T-cell (primary cell): Measurements from ENCODE around the gene UVRAG. TPM values are rescaled to one million over a fixed set of nuclear protein-coding genes. Genes with fewer than 3 reads are reported as not detected.
"Not testable (repeated sequence)": the region's sequence is repeated elsewhere in the genome, so short reads cannot be mapped to it uniquely, and the experiment has no call there.

Experiments used
- ATAC-seq, 4 experiments: fragments of 200-7000 bp in 3 of 4; fragments of 150-1000 bp in 1 of 4; cut with Tn5 transposase; replicated peaks in 1 of 4; 1 replicate in 3 of 4; 2 replicates in 1 of 4; pipeline ENCODE4 v1.10.0; 2021; ENCODE audit warnings: moderate library complexity in 3 of 4, mild to moderate bottlenecking in 2 of 4, moderate number of reproducible peaks in 1 of 4
- CTCF ChIA-PET, 2 donors: fragments of 300-600 bp; sonication (Branson Sonifier 250); formaldehyde crosslinking; loops; one replicate each; lab custom pipeline; 2022; ENCODE audit warnings: antibody characterized with exemption in 2 of 2; lab: Charles Lee
- POLR2A ChIA-PET, 2 donors: fragments of 300-600 bp; sonication (Branson Sonifier 250); formaldehyde crosslinking; loops; one replicate each; lab custom pipeline; 2022; ENCODE audit warnings: antibody characterized with exemption in 2 of 2; lab: Charles Lee
- DNase-seq, 35 experiments: peaks; one replicate each; pipeline versions ENCODE4 v3.0.0 to v3.0.0-alpha.2; 2013 to 2023
- H3K27ac ChIP-seq: one replicate; pipeline ENCODE4 v1.5.1; 2013; ENCODE audit warnings: low read length
- H3K27me3 ChIP-seq, 2 experiments: replicated peaks in 1 of 2; 1 replicate in 1 of 2; 2 replicates in 1 of 2; pipeline versions ENCODE4 v1.6.1 to v1.7.0; 2013; ENCODE audit warnings: low read length in 1 of 2, mixed read lengths in 1 of 2; ENCODE audit not compliant: control insufficient read depth in 2 of 2, insufficient read depth in 2 of 2; ENCODE audit errors: extremely low read depth in 1 of 2
- H3K36me3 ChIP-seq, 2 donors: 1 replicate in 1 of 2; 2 replicates in 1 of 2; pipeline versions ENCODE4 v1.6.1 to v1.7.0; 2013; ENCODE audit warnings: low read length in 1 of 2; ENCODE audit not compliant: control insufficient read depth in 2 of 2, insufficient read depth in 1 of 2; ENCODE audit errors: extremely low read depth in 1 of 2
- H3K4me1 ChIP-seq, 2 experiments: 1 replicate in 1 of 2; 2 replicates in 1 of 2; pipeline versions ENCODE4 v1.6.1 to v1.7.0; 2013; ENCODE audit warnings: low read length in 2 of 2, mixed read lengths in 1 of 2; ENCODE audit not compliant: insufficient read depth in 2 of 2, control insufficient read depth in 1 of 2; ENCODE audit errors: extremely low read depth in 1 of 2
- H3K4me3 ChIP-seq, 2 donors: 1 replicate in 1 of 2; 2 replicates in 1 of 2; pipeline versions ENCODE4 v1.5.1 to v1.7.0; 2013; ENCODE audit warnings: mild to moderate bottlenecking in 2 of 2, low read length in 1 of 2, moderate library complexity in 1 of 2; ENCODE audit not compliant: control insufficient read depth in 1 of 2; ENCODE audit errors: extremely low read depth in 1 of 2
- H3K9me3 ChIP-seq: 2 replicates; pipeline ENCODE4 v1.7.0; 2013
- H3K27ac Mint-ChIP-seq, 2 donors: one replicate each; pipeline ENCODE4 v1.8.0; 2020 to 2021; ENCODE audit warnings: mild to moderate bottlenecking in 2 of 2, mixed read lengths in 2 of 2
- H3K27me3 Mint-ChIP-seq, 2 donors: one replicate each; pipeline ENCODE4 v1.8.0; 2021 to 2022; ENCODE audit warnings: mixed read lengths in 2 of 2
- H3K36me3 Mint-ChIP-seq: one replicate; pipeline ENCODE4 v1.8.0; 2021; ENCODE audit warnings: mixed read lengths
- H3K4me1 Mint-ChIP-seq, 3 donors: one replicate each; pipeline ENCODE4 v1.8.0; 2020 to 2022; ENCODE audit warnings: mixed read lengths in 3 of 3, mild to moderate bottlenecking in 1 of 3
- H3K4me3 Mint-ChIP-seq, 3 donors: one replicate each; pipeline ENCODE4 v1.8.0; 2020 to 2022; ENCODE audit warnings: mild to moderate bottlenecking in 3 of 3, mixed read lengths in 3 of 3, moderate library complexity in 3 of 3
- H3K9me3 Mint-ChIP-seq, 3 donors: one replicate each; pipeline ENCODE4 v1.8.0; 2020 to 2022; ENCODE audit warnings: mixed read lengths in 3 of 3
- WGBS: methylation state at CpG from one replicate; pipeline ENCODE4 v1.1.5; 2013; ENCODE audit warnings: missing lambda C conversion rate; ENCODE audit not compliant: insufficient coverage; 5-methylcytosine and 5-hydroxymethylcytosine counted together
- total RNA-seq, 35 experiments: library from RNA in 6 of 35; stranded (reverse) in 6 of 35; fragments of 120-200 nt in 1 of 35; gene quantifications; one replicate each; pipeline versions ENCODE4 v1.2.1 to v1.2.4 and lab custom pipeline; 2013 to 2026

Gene UVRAG
- total RNA-seq, 5 donors from 2014 or later (not counting 1 experiment from before 2014, with no cell fraction given): 22.4 to 32.8 (median 27.6) TPM

GRCh38 chr11:75879737-75880136 lies 64.7 kb downstream of the UVRAG start:
- H3K36me3 Mint-ChIP-seq: peaks cover 23% of the 10 kb centered on the region
- DNase-seq: no peak

GRCh38 chr11:75880343-75880742 lies 65.3 kb downstream of the UVRAG start:
- H3K9me3 Mint-ChIP-seq, H3K27me3 ChIP-seq, H3K9me3 ChIP-seq, H3K4me3 Mint-ChIP-seq, H3K27ac ChIP-seq, H3K4me1 ChIP-seq, ATAC-seq, DNase-seq, H3K27ac Mint-ChIP-seq, H3K4me3 ChIP-seq, H3K27me3 Mint-ChIP-seq: not testable (repeated sequence)
- Mint-ChIP-seq H3K36me3 (peaks cover 23% of the 10 kb centered on the region), H3K4me1 (peaks cover 5 to 11% (median 9%) of the 10 kb centered on the region in 3 donors)
- WGBS: 100% methylated on average over 1 of the region's 8 CpGs
- POLR2A ChIA-PET: interaction anchor here in 1 of 2 donors (0.6 kb wide), 1 partner anchor 92 kb away, joined by 8 read pairs; no protein-coding TSS in a partner anchor
- CTCF ChIA-PET: interaction anchor here (0.6 to 0.9 kb wide), 4 partner anchors 13 to 1994 kb away, joined by 4 to 6 read pairs (median 5); no protein-coding TSS in a partner anchor
- H3K36me3 ChIP-seq: peaks cover 15 to 16% of the 10 kb centered on the region in 2 donors

More at GRCh38 chr11:75879737-75880136, 64.7 kb downstream of the UVRAG start:
- no peaks in the 10 kb centered on the region for H3K27me3 ChIP-seq
- H3K9me3 ChIP-seq: no peaks in the 10 kb centered on the region
- ChIA-PET POLR2A (no interaction called here), CTCF (no interaction called here)
- peaks cover 15 to 16% of the 10 kb centered on the region in 2 donors for H3K36me3 ChIP-seq
- H3K27ac ChIP-seq: no peak overlapping the region
- Mint-ChIP-seq H3K27me3 (no peaks in the 10 kb centered on the region), H3K4me1 (peaks cover 9 to 12% (median 11%) of the 10 kb centered on the region in 3 donors), H3K27ac (no peak overlapping the region), H3K9me3 (no peaks in the 10 kb centered on the region), H3K4me3 (no peak overlapping the region)
- no peak overlapping the region for H3K4me3 ChIP-seq
- no peaks in the 10 kb centered on the region for H3K4me1 ChIP-seq
- ATAC-seq: no peak
- WGBS: 91% methylated on average over 6 of the region's 9 CpGs

GRCh38 chr11:75884321-75884720 lies 69.3 kb downstream of the UVRAG start:
- CTCF ChIA-PET: no interaction called here
- ATAC-seq: no peak
- H3K27ac ChIP-seq: no peak overlapping the region
- no peak for DNase-seq
- Mint-ChIP-seq H3K27ac (no peak overlapping the region), H3K9me3 (no peaks in the 10 kb centered on the region), H3K4me3 (no peak overlapping the region), H3K27me3 (no peaks in the 10 kb centered on the region), H3K4me1 (peaks cover 0 to 18% (median 9%) of the 10 kb centered on the region in 3 donors), H3K36me3 (peaks cover 27% of the 10 kb centered on the region)
- H3K27me3 ChIP-seq: no peaks in the 10 kb centered on the region
- H3K4me3 ChIP-seq: no peak overlapping the region
- H3K9me3 ChIP-seq: no peaks in the 10 kb centered on the region
- POLR2A ChIA-PET: no interaction called here
- H3K4me1 ChIP-seq: no peaks in the 10 kb centered on the region
- H3K36me3 ChIP-seq: peaks cover 15 to 18% of the 10 kb centered on the region in 2 donors

- no peak overlapping the region for H3K4me3 ChIP-seq
- Mint-ChIP-seq H3K4me1 (peaks cover 0 to 33% (median 6%) of the 10 kb centered on the region in 3 donors), H3K9me3 (no peaks in the 10 kb centered on the region), H3K4me3 (no peak overlapping the region), H3K27me3 (no peaks in the 10 kb centered on the region), H3K36me3 (peaks cover 42% of the 10 kb centered on the region), H3K27ac (no peak overlapping the region)
- H3K4me1 ChIP-seq: no peaks in the 10 kb centered on the region
- H3K27me3 ChIP-seq: no peaks in the 10 kb centered on the region
- WGBS: no CpG with 5 or more reads among the region's 3 CpGs
- no peak for ATAC-seq
- H3K27ac ChIP-seq: no peak overlapping the region
- POLR2A ChIA-PET: no interaction called here
- peaks cover 0 to 10% of the 10 kb centered on the region in 2 donors for H3K36me3 ChIP-seq
- DNase-seq: no peak
- H3K9me3 ChIP-seq: no peaks in the 10 kb centered on the region
- CTCF ChIA-PET: interaction anchor here in 1 of 2 donors (0.7 kb wide), 1 partner anchor 8 kb away, joined by 3 read pairs; no protein-coding TSS in a partner anchor
These were observed 73.4 kb downstream of the UVRAG start for GRCh38 chr11:75888416-75888815.

- Histone ChIP-seq H3K27me3 (no peaks in the 10 kb centered on the region), H3K4me1 (no peaks in the 10 kb centered on the region), H3K4me3 (no peak overlapping the region), H3K27ac (no peak overlapping the region), H3K36me3 (peaks cover 0 to 10% of the 10 kb centered on the region in 2 donors), H3K9me3 (no peaks in the 10 kb centered on the region)
- H3K4me3 Mint-ChIP-seq: no peak overlapping the region
- ChIA-PET CTCF (interaction anchor here (0.5 to 1.2 kb wide), 2 partner anchors 240 to 248 kb away, joined by 3 read pairs; no protein-coding TSS in a partner anchor), POLR2A (no interaction called here)
- no CpG with 5 or more reads among the region's 6 CpGs for WGBS
- no peaks in the 10 kb centered on the region for H3K9me3 Mint-ChIP-seq
- DNase-seq (no peak), ATAC-seq (no peak)
- peak overlapping the region in 1 of 2 donors; percentile 33 for H3K27ac Mint-ChIP-seq
- H3K4me1 Mint-ChIP-seq: peaks cover 0 to 25% (median 0%) of the 10 kb centered on the region in 3 donors
- no peaks in the 10 kb centered on the region for H3K27me3 Mint-ChIP-seq
- H3K36me3 Mint-ChIP-seq: peaks cover 32% of the 10 kb centered on the region
These were observed 77.1 kb downstream of the UVRAG start for GRCh38 chr11:75891947-75892739.

- Mint-ChIP-seq H3K27me3 (no peaks in the 10 kb centered on the region), H3K27ac (no peak overlapping the region), H3K4me3 (no peak overlapping the region), H3K9me3 (no peaks in the 10 kb centered on the region), H3K4me1 (peaks cover 0 to 25% (median 0%) of the 10 kb centered on the region in 3 donors), H3K36me3 (peaks cover 32% of the 10 kb centered on the region)
- Histone ChIP-seq H3K36me3 (peaks cover 0 to 10% of the 10 kb centered on the region in 2 donors), H3K4me3 (no peak overlapping the region), H3K27me3 (no peaks in the 10 kb centered on the region), H3K4me1 (no peaks in the 10 kb centered on the region), H3K9me3 (no peaks in the 10 kb centered on the region), H3K27ac (no peak overlapping the region)
- no CpG with 5 or more reads among the region's 4 CpGs for WGBS
- POLR2A ChIA-PET: interaction anchor here in 1 of 2 donors (0.7 kb wide), 1 partner anchor 382 kb away, joined by 12 read pairs; no protein-coding TSS in a partner anchor
- DNase-seq: no peak
- CTCF ChIA-PET: interaction anchor here (0.7 to 1.3 kb wide), 9 partner anchors 11 to 1737 kb away, joined by 3 to 6 read pairs (median 3); no protein-coding TSS in a partner anchor
- ATAC-seq: no peak
These were observed 78.2 kb downstream of the UVRAG start for GRCh38 chr11:75893251-75893650.
